IMR-90 (cell line): Measurements from ENCODE around the gene FASTKD1. TPM values are rescaled to one million over a fixed set of nuclear protein-coding genes. Genes with fewer than 3 reads are reported as not detected.

Experiments
- ATAC-seq: fragments of 200-7000 bp; cut with Tn5 transposase; 2 replicates; pipeline ENCODE4 v1.9.1; 2020; ENCODE audit warnings: low read depth, mild to moderate bottlenecking, moderate library complexity
- BruUV-seq: library from RNA; stranded (reverse); fragments of 400-500 nt; replicated peaks from 2 replicates; lab custom pipeline; 2021; lab: Mats Ljungman, UMichigan
- CTCF ChIA-PET: fragments of 300-600 bp; formaldehyde crosslinking; extraction: SDS; loops from one replicate; lab custom pipeline; 2021; ENCODE audit warnings: antibody characterized with exemption; lab: Yijun Ruan, JAX
- POLR2A ChIA-PET: fragments of 300-600 bp; sonication (Branson Sonifier 250); formaldehyde crosslinking; loops from one replicate; lab custom pipeline; 2022; ENCODE audit warnings: antibody characterized with exemption; ENCODE audit not compliant: unreplicated experiment; lab: Charles Lee
- DNase-seq: peaks from one replicate; pipeline ENCODE4 v3.0.0; 2013
- H2AFZ ChIP-seq: replicated peaks from 2 replicates; pipeline ENCODE3; 2013; ENCODE audit warnings: low read length, mild to moderate bottlenecking; ENCODE audit not compliant: poor library complexity
- H2AK5ac ChIP-seq: 2 replicates; pipeline ENCODE4 v1.6.1; 2013; ENCODE audit warnings: low read depth, low read length, inconsistent platforms
- H2AK9ac ChIP-seq: replicated peaks from 2 replicates; pipeline ENCODE3; 2013; ENCODE audit warnings: mild to moderate bottlenecking, low read depth, low read length, moderate library complexity; ENCODE audit not compliant: poor library complexity
- H2BK120ac ChIP-seq: 2 replicates; pipeline ENCODE4 v1.6.1; 2013; ENCODE audit warnings: low read depth, low read length, inconsistent platforms
- H2BK15ac ChIP-seq: 3 replicates; pipeline ENCODE4 v1.6.1; 2013; ENCODE audit warnings: low read depth, low read length, inconsistent platforms
- H2BK20ac ChIP-seq: 2 replicates; pipeline ENCODE4 v1.6.1; 2013; ENCODE audit warnings: low read depth, mild to moderate bottlenecking, inconsistent platforms, low read length, moderate library complexity
- H2BK5ac ChIP-seq: 2 replicates; pipeline ENCODE4 v1.6.1; 2013; ENCODE audit warnings: mild to moderate bottlenecking, low read depth, low read length, inconsistent platforms; ENCODE audit not compliant: poor library complexity, severe bottlenecking
- H3K14ac ChIP-seq: replicated peaks from 2 replicates; pipeline ENCODE4 v1.6.1; 2013; ENCODE audit warnings: low read depth, low read length, inconsistent platforms
- H3K18ac ChIP-seq: 2 replicates; pipeline ENCODE4 v1.6.1; 2013; ENCODE audit warnings: low read depth, low read length, control low read depth
- H3K23ac ChIP-seq: 2 replicates; pipeline ENCODE4 v1.6.1; 2013; ENCODE audit warnings: low read depth, low read length, inconsistent platforms
- H3K27ac ChIP-seq: 2 replicates; pipeline ENCODE4 v1.5.1; 2013; ENCODE audit warnings: mild to moderate bottlenecking, control low read depth, low read length; ENCODE audit not compliant: insufficient read depth
- H3K27me3 ChIP-seq: 2 replicates; pipeline ENCODE4 v1.6.1; 2013; ENCODE audit warnings: low read length; ENCODE audit not compliant: control insufficient read depth, insufficient read depth
- H3K36me3 ChIP-seq: 2 replicates; pipeline ENCODE4 v1.6.1; 2013; ENCODE audit warnings: low read length, mixed read lengths; ENCODE audit not compliant: control insufficient read depth, insufficient read depth
- H3K4ac ChIP-seq: 2 replicates; pipeline ENCODE4 v1.6.1; 2013; ENCODE audit warnings: low read depth, low read length, inconsistent platforms
- H3K4me1 ChIP-seq: 2 replicates; pipeline ENCODE4 v1.6.1; 2013; ENCODE audit warnings: low read length, mixed read lengths; ENCODE audit not compliant: control insufficient read depth, insufficient read depth
- H3K4me2 ChIP-seq: 2 replicates; pipeline ENCODE4 v1.6.1; 2013; ENCODE audit warnings: low read depth, mild to moderate bottlenecking, control low read depth, low read length, moderate library complexity
- H3K4me3 ChIP-seq: 2 replicates; pipeline ENCODE4 v1.5.1; 2013; ENCODE audit warnings: low read depth, mild to moderate bottlenecking, control low read depth, low read length, moderate library complexity; ENCODE audit not compliant: insufficient read depth
- H3K56ac ChIP-seq: 2 replicates; pipeline ENCODE4 v1.6.1; 2013; ENCODE audit warnings: low read length, inconsistent platforms; ENCODE audit not compliant: insufficient read depth; ENCODE audit errors: extremely low read depth
- H3K79me1 ChIP-seq, 2 experiments: 2 replicates each; pipeline ENCODE4 v1.6.1; 2013; ENCODE audit warnings: low read length in 2 of 2, inconsistent platforms in 1 of 2, low read depth in 1 of 2
- H3K9ac ChIP-seq: 2 replicates; pipeline ENCODE4 v1.6.1; 2013; ENCODE audit warnings: low read depth, low read length, control low read depth
- H3K9me1 ChIP-seq: 2 replicates; pipeline ENCODE4 v1.6.1; 2013; ENCODE audit warnings: low read length, inconsistent platforms; ENCODE audit not compliant: insufficient read depth
- H3K9me3 ChIP-seq: 2 replicates; pipeline ENCODE4 v1.6.1; 2013; ENCODE audit warnings: low read length; ENCODE audit not compliant: control insufficient read depth, insufficient read depth
- H4K20me1 ChIP-seq: 2 replicates; pipeline ENCODE4 v1.6.1; 2013; ENCODE audit warnings: low read length, inconsistent platforms; ENCODE audit not compliant: insufficient read depth
- H4K5ac ChIP-seq: 2 replicates; pipeline ENCODE4 v1.6.1; 2013; ENCODE audit warnings: mild to moderate bottlenecking, low read depth, low read length, control low read depth
- H4K8ac ChIP-seq, 2 experiments: 2 replicates each; pipeline ENCODE4 v1.6.1; 2013; ENCODE audit warnings: low read depth in 2 of 2, low read length in 2 of 2, control low read depth in 1 of 2, inconsistent platforms in 1 of 2
- H4K91ac ChIP-seq: 2 replicates; pipeline ENCODE4 v1.6.1; 2013; ENCODE audit warnings: low read depth, low read length, inconsistent platforms; ENCODE audit not compliant: insufficient read depth
- CHD1 ChIP-seq: IDR thresholded peaks from 2 replicates; pipeline ENCODE4 v1.6.1; 2012; ENCODE audit warnings: low read depth, low read length, improper control_type of control experiment
- MAZ ChIP-seq: IDR thresholded peaks from 2 replicates; pipeline ENCODE4 v1.6.1; 2012; ENCODE audit warnings: low read depth, mild to moderate bottlenecking, low read length, improper control_type of control experiment, moderate library complexity, borderline replicate concordance
- NFE2L2 ChIP-seq: fragments of 150-350 bp; IDR thresholded peaks from 2 replicates; pipeline ENCODE4 v1.6.1; 2016; ENCODE audit warnings: low read depth, mild to moderate bottlenecking, low read length
- POLR2A ChIP-seq: IDR thresholded peaks from 2 replicates; pipeline ENCODE4 v1.6.1; 2012; ENCODE audit warnings: mild to moderate bottlenecking, low read depth, low read length
- RCOR1 ChIP-seq: IDR thresholded peaks from 2 replicates; pipeline ENCODE4 v1.6.1; 2012; ENCODE audit warnings: mild to moderate bottlenecking, low read length, improper control_type of control experiment; ENCODE audit not compliant: insufficient replicate concordance
- RFX5 ChIP-seq: IDR thresholded peaks from 2 replicates; pipeline ENCODE4 v1.8.0; 2012; ENCODE audit warnings: low read depth, mild to moderate bottlenecking, low read length, moderate library complexity
- WGBS, 2 experiments: methylation state at CpG; one replicate each; pipeline versions ENCODE4 v1.1.5 to v1.1.7; 2013; ENCODE audit warnings: missing lambda C conversion rate in 2 of 2; ENCODE audit not compliant: insufficient read length in 1 of 2; ENCODE audit errors: extremely low coverage in 2 of 2; 5-methylcytosine and 5-hydroxymethylcytosine counted together
- dilution Hi-C: fragments of 300-500 bp; cut with HindIII; formaldehyde crosslinking; loops from one replicate; pipeline ENCODE4 v1.14.3; 2018; ENCODE audit warnings: low sequenced_read_pairs; ENCODE audit not compliant: unreplicated experiment
- in situ Hi-C: fragments of 300-500 bp; cut with MboI; formaldehyde crosslinking; loops from 3 replicates; pipeline ENCODE4 v1.14.3; 2019; ENCODE audit warnings: low sequenced_read_pairs, inconsistent platforms, mixed read lengths
- intact Hi-C: fragments of 100-400 bp; cut with micrococcal nuclease; formaldehyde crosslinking; loops from 2 replicates; pipeline ENCODE4 v1.10.0; 2022
- polyA plus RNA-seq, 3 experiments: library from polyadenylated mRNA; depleted of rRNA; stranded (reverse); fragments of >200 nt; gene quantifications; 2 replicates each; pipeline ENCODE4 v1.2.3, GENCODE V29; 2012; ENCODE audit warnings: low replicate concordance in 1 of 3
- total RNA-seq: library from RNA; depleted of rRNA; stranded (reverse); fragments of >200 nt; gene quantifications from 2 replicates; pipeline ENCODE4 v1.2.3, GENCODE V29; 2012

Gene FASTKD1
- total and polyA plus RNA-seq, 2 of the 4 experiments (the other 2 are of a cell fraction), result 11.4 to 11.5 TPM

DNA sequence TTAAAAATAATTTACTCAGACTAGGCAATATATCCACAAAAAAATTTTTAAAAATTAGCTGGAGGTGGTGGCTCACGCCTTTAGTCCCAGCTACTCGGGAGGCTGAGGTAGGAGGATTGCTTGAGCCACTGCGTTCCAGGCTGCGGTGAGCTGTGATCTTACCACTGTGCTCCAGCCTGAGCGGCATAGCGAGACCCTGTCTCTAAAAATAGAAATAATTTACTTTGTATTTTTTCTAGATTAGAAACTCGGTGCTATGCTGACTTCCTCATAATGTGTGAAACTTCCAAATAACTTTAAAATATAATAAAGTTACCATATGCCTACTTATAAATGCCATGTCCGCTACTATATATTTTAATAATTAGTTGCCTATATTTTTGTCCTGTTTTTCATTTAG is 17.1 kb upstream of the FASTKD1 start:
- H3K4me3 ChIP-seq, result no peak overlapping the region
- H3K27ac ChIP-seq, result no peak overlapping the region
- no peak overlapping the region for H2AFZ ChIP-seq
- H3K27me3 ChIP-seq, result no peaks in the 10 kb centered on the region
- no peak for DNase-seq
- in situ Hi-C loops, result no loop called here
- no peak overlapping the region for H2AK9ac ChIP-seq
- intact Hi-C loops, result no loop called here
- H3K36me3 ChIP-seq, result no peaks in the 10 kb centered on the region
- no peak overlapping the region for H3K18ac ChIP-seq
- no peak overlapping the region for H2BK120ac ChIP-seq
- H3K9me3 ChIP-seq, result no peaks in the 10 kb centered on the region
- peaks cover 11% of the 10 kb centered on the region; the same call in 1 of the 2 replicates for H4K20me1 ChIP-seq
- no peak overlapping the region for H3K14ac ChIP-seq
- no peak for TF ChIP-seq CHD1
- TF ChIP-seq RCOR1, result no peak
- TF ChIP-seq NFE2L2, result no peak
- TF ChIP-seq POLR2A, result no peak
- no peak for TF ChIP-seq RFX5
- no peak for TF ChIP-seq MAZ
- H3K9ac ChIP-seq, result no peak overlapping the region
- H4K5ac ChIP-seq, result no peak overlapping the region
- no peak overlapping the region for H3K4ac ChIP-seq
- dilution Hi-C loops, result no loop called here
- no peak overlapping the region for H4K8ac ChIP-seq
- no TSS peak for BruUV-seq
- no peak overlapping the region for H3K56ac ChIP-seq
- no CpG with 5 or more reads among the region's 8 CpGs for WGBS, 2 experiments
- no peak overlapping the region for H3K23ac ChIP-seq
- H3K4me2 ChIP-seq, result no peak overlapping the region
- CTCF ChIA-PET, result no interaction called here
- no peak overlapping the region for H2BK20ac ChIP-seq
- POLR2A ChIA-PET, result no interaction called here
- ATAC-seq, result no peak
- H2AK5ac ChIP-seq, result no peak overlapping the region
- no peak overlapping the region for H4K91ac ChIP-seq
- no peak overlapping the region for H2BK15ac ChIP-seq
- peaks cover 0 to 8% of the 10 kb centered on the region in 2 experiments; a peak in 1 of 4 replicates for H3K79me1 ChIP-seq
- H3K9me1 ChIP-seq, result no peaks in the 10 kb centered on the region
- H2BK5ac ChIP-seq, result no peak overlapping the region
- H3K4me1 ChIP-seq, result no peaks in the 10 kb centered on the region
